Ovary (tissue), 3 donors: ENCODE data around the gene CNDP1.

Source experiments
- CTCF ChIP-seq, 3 donors: fragments of 450-650 bp in 2 of 3; fragments of 200-600 bp in 1 of 3; IDR thresholded peaks; one replicate each; pipeline versions ENCODE4 v1.5.1 to v1.8.0; 2016 to 2022; ENCODE audit warnings: antibody characterized with exemption in 3 of 3, mild to moderate bottlenecking in 1 of 3
- EP300 ChIP-seq: sonication (generic); formaldehyde crosslinking; IDR thresholded peaks from one replicate; pipeline ENCODE4 v1.6.1; 2017; ENCODE audit warnings: antibody characterized with exemption
- POLR2A ChIP-seq: fragments of 450-650 bp; IDR thresholded peaks from one replicate; pipeline ENCODE4 v1.6.1; 2017; ENCODE audit warnings: antibody characterized with exemption, mild to moderate bottlenecking, moderate library complexity
- donor health status: DM: no; HTN: no; CAD: no.

- TF ChIP-seq CTCF (IDR thresholded peaks at IDR 0.05) (no peak), POLR2A (no peak), EP300 (no peak)
Observed at GRCh38 chr18:74604774-74605173, 70.5 kb downstream of the CNDP1 start.
